Type B pancreatic cell (in vitro differentiated cells): ENCODE measurements around the gene GCNT1. TPM values are rescaled to one million over a fixed set of nuclear protein-coding genes. Genes with fewer than 3 reads are reported as not detected.

Experiments
- DNase-seq: peaks from one replicate; pipeline ENCODE4 v3.0.0; 2021; ENCODE audit warnings: mixed read lengths; ENCODE audit not compliant: unreplicated experiment; ENCODE audit errors: extremely low spot score
- H3K27ac Mint-ChIP-seq: 2 replicates; pipeline ENCODE4 v1.8.0; 2021; ENCODE audit warnings: mild to moderate bottlenecking, mixed read lengths
- H3K27me3 Mint-ChIP-seq: 2 replicates; pipeline ENCODE4 v1.8.0; 2021; ENCODE audit warnings: mixed read lengths
- H3K36me3 Mint-ChIP-seq: 2 replicates; pipeline ENCODE4 v1.8.0; 2021; ENCODE audit warnings: mixed read lengths
- H3K4me1 Mint-ChIP-seq: one replicate; pipeline ENCODE4 v1.8.0; 2021; ENCODE audit warnings: mixed read lengths; ENCODE audit not compliant: unreplicated experiment
- H3K4me3 Mint-ChIP-seq: 2 replicates; pipeline ENCODE4 v1.8.0; 2021; ENCODE audit warnings: mild to moderate bottlenecking, mixed read lengths
- H3K9me3 Mint-ChIP-seq: 2 replicates; pipeline ENCODE4 v1.8.0; 2021; ENCODE audit warnings: mixed read lengths
- CTCF ChIP-seq: fragments of 200-600 bp; sonication (generic); conservative IDR thresholded peaks from 2 replicates; pipeline ENCODE4 v1.5.0; 2021; ENCODE audit warnings: antibody characterized with exemption, mild to moderate bottlenecking
- total RNA-seq: library from RNA; stranded (reverse); gene quantifications from 2 replicates; pipeline ENCODE4 v1.2.1, GENCODE V29; 2021; ENCODE audit warnings: low replicate concordance

The GCNT1 gene
- total RNA-seq, 1 donor from 2014 or later, result 23.8 TPM

- no peaks in the 10 kb centered on the region for H3K27me3 Mint-ChIP-seq
- H3K4me3 Mint-ChIP-seq, result no peak overlapping the region
- no peaks in the 10 kb centered on the region for H3K36me3 Mint-ChIP-seq
- TF ChIP-seq CTCF, result no peak
- peaks cover 17% of the 10 kb centered on the region for H3K4me1 Mint-ChIP-seq
- H3K9me3 Mint-ChIP-seq, result no peaks in the 10 kb centered on the region
- no peak overlapping the region for H3K27ac Mint-ChIP-seq
- no peak for DNase-seq
Observed at GRCh38 chr9:76448501-76448900, 10.5 kb upstream of the GCNT1 start.

- no peaks in the 10 kb centered on the region for H3K9me3 Mint-ChIP-seq
- no peaks in the 10 kb centered on the region for H3K27me3 Mint-ChIP-seq
- H3K36me3 Mint-ChIP-seq, result no peaks in the 10 kb centered on the region
- peaks cover 11% of the 10 kb centered on the region for H3K4me1 Mint-ChIP-seq
- DNase-seq, result no peak
- no peak overlapping the region for H3K27ac Mint-ChIP-seq
- TF ChIP-seq CTCF, result no peak
- no peak overlapping the region for H3K4me3 Mint-ChIP-seq
Observed at GRCh38 chr9:76451234-76451633, 7.7 kb upstream of the GCNT1 start.

- DNase-seq, result no peak
- TF ChIP-seq CTCF, result no peak
- no peak overlapping the region for H3K4me3 Mint-ChIP-seq
- H3K4me1 Mint-ChIP-seq, result peaks cover 9% of the 10 kb centered on the region
- H3K9me3 Mint-ChIP-seq, result no peaks in the 10 kb centered on the region
- H3K27ac Mint-ChIP-seq, result no peak overlapping the region
- H3K36me3 Mint-ChIP-seq, result no peaks in the 10 kb centered on the region
- H3K27me3 Mint-ChIP-seq, result no peaks in the 10 kb centered on the region
Observed at GRCh38 chr9:76452839-76453238, 6.1 kb upstream of the GCNT1 start.

GRCh38 chr9:76453785-76454184 is 5.2 kb upstream of the GCNT1 start:
- H3K27me3 Mint-ChIP-seq, result no peaks in the 10 kb centered on the region
- no peak for DNase-seq
- H3K36me3 Mint-ChIP-seq, result no peaks in the 10 kb centered on the region
- H3K27ac Mint-ChIP-seq, result no peak overlapping the region
- H3K9me3 Mint-ChIP-seq, result no peaks in the 10 kb centered on the region
- H3K4me3 Mint-ChIP-seq, result no peak overlapping the region
- no peak for TF ChIP-seq CTCF
- peaks cover 8% of the 10 kb centered on the region for H3K4me1 Mint-ChIP-seq

- TF ChIP-seq CTCF, result no peak
- Mint-ChIP-seq H3K9me3 (no peaks in the 10 kb centered on the region), H3K27ac (no peak overlapping the region), H3K36me3 (no peaks in the 10 kb centered on the region), H3K4me1 (peaks cover 8% of the 10 kb centered on the region), H3K27me3 (no peaks in the 10 kb centered on the region), H3K4me3 (no peak overlapping the region)
- DNase-seq, result no peak
Observed at GRCh38 chr9:76454311-76454710, 4.7 kb upstream of the GCNT1 start.
